Prostate gland (tissue), 2 donors: ENCODE measurements around the gene HMX1. TPM values are rescaled to one million over a fixed set of nuclear protein-coding genes. Genes with fewer than 3 reads are reported as not detected.

Source experiments
- DNase-seq: peaks from one replicate; pipeline ENCODE4 v3.0.0-alpha.2; 2019; ENCODE audit warnings: low spot score
- H3K27ac ChIP-seq, 2 donors: fragments of 200-600 bp; sonication (generic); 2 replicates each; pipeline ENCODE4 v1.5.1; 2017 to 2019
- H3K27me3 ChIP-seq: fragments of 200-600 bp; sonication (generic); replicated peaks from 2 replicates; pipeline ENCODE4 v1.5.1; 2019; ENCODE audit not compliant: insufficient read depth
- H3K36me3 ChIP-seq, 2 donors: fragments of 200-600 bp; sonication (generic); 1 replicate in 1 of 2; 2 replicates in 1 of 2; pipeline versions ENCODE4 v1.5.1 to v1.8.1; 2017 to 2019
- H3K4me1 ChIP-seq: fragments of 200-600 bp; sonication (generic); replicated peaks from 2 replicates; pipeline ENCODE4 v1.5.1; 2019
- H3K4me3 ChIP-seq, 2 donors: fragments of 200-600 bp; sonication (generic); 2 replicates each; pipeline ENCODE4 v1.5.1; 2017 to 2019
- H3K9me3 ChIP-seq: fragments of 200-600 bp; sonication (generic); 2 replicates; pipeline ENCODE4 v1.5.1; 2017
- POLR2A ChIP-seq: fragments of 450-650 bp; IDR thresholded peaks from one replicate; pipeline ENCODE4 v1.6.1; 2016; ENCODE audit warnings: antibody characterized with exemption, mild to moderate bottlenecking
- POLR2AphosphoS5 ChIP-seq: sonication (generic); formaldehyde crosslinking; IDR thresholded peaks from one replicate; pipeline ENCODE4 v1.6.1; 2017; ENCODE audit warnings: antibody characterized with exemption
- WGBS: methylation state at CpG from one replicate; pipeline ENCODE4 v1.1.5; 2018; 5-methylcytosine and 5-hydroxymethylcytosine counted together
- intact Hi-C: fragments of 100-400 bp; cut with DNase I; formaldehyde crosslinking; loops from one replicate; pipeline ENCODE4 v1.14.2; 2022
- total RNA-seq, 2 donors: library from RNA; depleted of rRNA; stranded (reverse); fragments of >200 nt; gene quantifications; one replicate each; pipeline ENCODE4 v1.1.0, GENCODE V29; 2016
- TF ChIP-seq, protein P1 (sequence below), 4 experiments: fragments of 200-600 bp in 2 of 4; fragments of 450-650 bp in 2 of 4; sonication (generic) in 2 of 4; IDR thresholded peaks; 1 replicate in 3 of 4; 2 replicates in 1 of 4; pipeline ENCODE4 v1.5.1; 2016 to 2019; ENCODE audit warnings: antibody characterized with exemption in 4 of 4, mild to moderate bottlenecking in 2 of 4, moderate library complexity in 2 of 4

HMX1 gene
- total RNA-seq, 2 donors from 2014 or later = 5.3 TPM; not detected in 1

DNA sequence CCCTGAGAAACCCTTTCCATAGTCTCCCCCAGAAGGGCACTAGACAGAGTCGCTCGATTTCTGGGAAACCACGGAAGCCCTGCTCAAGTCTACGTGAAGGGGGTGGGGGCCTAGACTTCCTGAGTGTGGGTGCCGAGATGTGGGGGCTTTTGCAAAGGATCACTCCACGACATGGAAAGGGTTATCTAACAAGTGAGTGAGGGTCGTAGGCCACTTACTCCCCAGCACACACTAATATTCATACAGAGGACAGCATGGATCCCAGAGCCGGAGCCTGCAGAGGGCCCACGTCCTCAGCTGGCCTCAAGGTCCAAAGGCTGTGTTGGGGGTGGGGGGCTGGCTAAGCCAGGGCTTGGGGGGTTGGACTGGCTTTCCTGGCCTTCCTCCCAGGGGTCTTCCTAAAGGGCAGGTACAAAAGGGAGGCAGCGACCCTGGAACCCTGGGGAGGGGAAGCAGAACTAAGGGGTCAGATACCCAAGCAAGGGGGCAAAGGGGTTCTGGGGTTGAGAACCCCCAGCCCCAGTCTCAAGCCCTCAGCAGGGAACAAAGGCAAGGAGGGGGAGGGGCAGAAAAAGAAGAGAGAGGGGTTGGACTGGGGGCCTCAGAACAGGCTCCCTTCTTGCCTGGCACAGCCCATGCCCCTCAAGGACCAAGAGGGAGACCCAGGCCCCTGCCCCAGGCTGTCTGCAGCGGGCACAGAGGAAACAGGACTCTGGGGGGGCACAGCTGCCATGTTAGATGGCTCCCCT, 1.6 kb downstream of the HMX1 start:
- TF ChIP-seq POLR2A (no peak), POLR2AphosphoS5 (no peak)
- TF ChIP-seq, protein P1, sequence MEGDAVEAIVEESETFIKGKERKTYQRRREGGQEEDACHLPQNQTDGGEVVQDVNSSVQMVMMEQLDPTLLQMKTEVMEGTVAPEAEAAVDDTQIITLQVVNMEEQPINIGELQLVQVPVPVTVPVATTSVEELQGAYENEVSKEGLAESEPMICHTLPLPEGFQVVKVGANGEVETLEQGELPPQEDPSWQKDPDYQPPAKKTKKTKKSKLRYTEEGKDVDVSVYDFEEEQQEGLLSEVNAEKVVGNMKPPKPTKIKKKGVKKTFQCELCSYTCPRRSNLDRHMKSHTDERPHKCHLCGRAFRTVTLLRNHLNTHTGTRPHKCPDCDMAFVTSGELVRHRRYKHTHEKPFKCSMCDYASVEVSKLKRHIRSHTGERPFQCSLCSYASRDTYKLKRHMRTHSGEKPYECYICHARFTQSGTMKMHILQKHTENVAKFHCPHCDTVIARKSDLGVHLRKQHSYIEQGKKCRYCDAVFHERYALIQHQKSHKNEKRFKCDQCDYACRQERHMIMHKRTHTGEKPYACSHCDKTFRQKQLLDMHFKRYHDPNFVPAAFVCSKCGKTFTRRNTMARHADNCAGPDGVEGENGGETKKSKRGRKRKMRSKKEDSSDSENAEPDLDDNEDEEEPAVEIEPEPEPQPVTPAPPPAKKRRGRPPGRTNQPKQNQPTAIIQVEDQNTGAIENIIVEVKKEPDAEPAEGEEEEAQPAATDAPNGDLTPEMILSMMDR (IDR thresholded peaks at IDR 0.05) = no peak
- 27% methylated on average over 11 of the region's 11 CpGs for WGBS
- H3K4me3 ChIP-seq = no peak overlapping the region
- H3K4me1 ChIP-seq = no peaks in the 10 kb centered on the region
- H3K27ac ChIP-seq = no peak overlapping the region
- intact Hi-C loops = no loop called here
- no peaks in the 10 kb centered on the region for H3K36me3 ChIP-seq
- no peak for DNase-seq
- no peaks in the 10 kb centered on the region for H3K9me3 ChIP-seq
- H3K27me3 ChIP-seq = peaks cover 64% of the 10 kb centered on the region

DNA sequence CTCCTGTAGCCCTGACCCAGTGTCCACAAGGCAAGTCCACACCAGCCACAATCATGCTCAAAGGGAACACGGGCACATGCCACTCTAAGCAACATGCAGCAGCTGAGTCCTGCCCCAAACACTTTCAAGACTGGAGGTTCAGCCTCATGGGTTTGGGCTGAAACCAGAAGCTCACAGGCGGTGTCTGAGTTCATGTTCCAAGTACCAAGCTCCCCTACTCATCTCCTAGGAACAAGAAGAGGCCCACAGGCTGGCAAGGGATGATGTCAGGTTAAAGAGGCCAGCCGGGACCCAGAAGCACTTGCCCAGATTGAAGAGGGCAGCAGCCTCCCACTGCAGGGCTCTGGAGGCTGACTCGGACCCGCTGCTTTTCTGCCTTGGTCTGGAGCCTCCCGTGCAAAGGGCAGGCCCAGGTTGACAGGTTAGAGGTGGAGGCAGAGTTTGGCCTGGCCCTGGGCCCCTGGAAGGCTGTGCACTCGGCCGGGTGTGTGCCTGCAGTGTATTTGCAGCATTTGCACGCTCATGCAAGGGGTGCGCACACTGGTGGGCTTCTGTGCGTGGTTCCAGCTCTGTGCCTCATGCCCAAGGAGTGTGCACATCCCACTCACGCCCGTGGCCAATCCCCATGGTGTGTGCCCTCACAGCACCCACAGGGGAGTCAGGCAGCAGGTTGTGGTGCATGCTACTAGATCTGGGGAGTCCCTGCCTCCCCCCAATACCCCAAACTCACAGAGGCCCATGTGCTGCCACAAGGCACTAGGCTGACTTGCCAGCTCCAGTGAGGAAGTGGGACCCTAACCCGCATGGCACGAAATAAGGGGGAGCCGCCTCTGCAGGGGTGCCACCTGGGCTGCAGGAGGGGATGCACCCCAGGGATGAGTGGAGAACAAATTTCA, 2.4 kb downstream of the HMX1 start:
- H3K36me3 ChIP-seq = no peaks in the 10 kb centered on the region
- intact Hi-C loops = no loop called here
- no peak for DNase-seq
- H3K27me3 ChIP-seq = peaks cover 62% of the 10 kb centered on the region
- TF ChIP-seq POLR2AphosphoS5 (no peak), POLR2A (no peak)
- TF ChIP-seq, protein P1 (IDR thresholded peaks at IDR 0.05) = no peak
- H3K4me3 ChIP-seq = no peak overlapping the region
- 51% methylated on average over 13 of the region's 16 CpGs for WGBS
- no peaks in the 10 kb centered on the region for H3K4me1 ChIP-seq
- no peak overlapping the region for H3K27ac ChIP-seq
- H3K9me3 ChIP-seq = no peaks in the 10 kb centered on the region

DNA sequence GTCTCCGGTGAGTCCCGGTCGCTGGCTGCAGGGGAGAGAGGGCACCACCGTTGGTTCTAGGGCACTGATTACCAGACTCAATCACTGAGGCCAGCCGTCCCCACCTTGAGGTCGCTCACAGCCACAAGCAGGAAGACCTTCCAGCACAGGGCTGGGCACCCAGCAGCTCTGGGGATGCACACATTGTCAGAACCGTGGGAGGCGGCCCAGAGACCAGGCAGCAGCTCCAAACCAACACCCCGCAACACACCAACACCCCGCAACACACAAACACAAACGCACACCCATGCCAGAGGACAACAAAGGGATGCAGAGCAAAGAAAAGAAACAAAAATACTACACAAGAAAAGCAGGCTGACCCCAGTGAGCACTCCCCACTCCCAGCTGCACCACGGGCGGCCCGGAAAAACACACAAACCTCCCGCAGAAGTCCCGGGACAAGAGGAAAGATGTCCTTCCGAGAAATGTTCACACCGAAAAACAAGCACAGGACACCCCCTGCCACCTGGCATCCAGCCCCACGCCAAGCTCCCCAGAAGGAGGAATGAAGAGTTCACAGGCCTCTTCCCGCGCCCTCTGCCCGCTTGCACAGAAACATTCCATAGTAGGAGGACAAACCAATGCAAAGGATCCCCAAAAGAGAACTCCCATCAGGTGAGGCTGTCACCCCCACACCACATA, 3.2 kb downstream of the HMX1 start:
- Histone ChIP-seq H3K4me3 (no peak overlapping the region), H3K4me1 (no peaks in the 10 kb centered on the region), H3K27ac (no peak overlapping the region), H3K36me3 (no peaks in the 10 kb centered on the region), H3K9me3 (no peaks in the 10 kb centered on the region), H3K27me3 (peaks cover 62% of the 10 kb centered on the region)
- no peak for DNase-seq
- WGBS = 57% methylated on average over 17 of the region's 22 CpGs
- intact Hi-C loops = no loop called here
- TF ChIP-seq POLR2A = no peak
- TF ChIP-seq, protein P1 (IDR thresholded peaks at IDR 0.05) = no peak
- no peak for TF ChIP-seq POLR2AphosphoS5

DNA sequence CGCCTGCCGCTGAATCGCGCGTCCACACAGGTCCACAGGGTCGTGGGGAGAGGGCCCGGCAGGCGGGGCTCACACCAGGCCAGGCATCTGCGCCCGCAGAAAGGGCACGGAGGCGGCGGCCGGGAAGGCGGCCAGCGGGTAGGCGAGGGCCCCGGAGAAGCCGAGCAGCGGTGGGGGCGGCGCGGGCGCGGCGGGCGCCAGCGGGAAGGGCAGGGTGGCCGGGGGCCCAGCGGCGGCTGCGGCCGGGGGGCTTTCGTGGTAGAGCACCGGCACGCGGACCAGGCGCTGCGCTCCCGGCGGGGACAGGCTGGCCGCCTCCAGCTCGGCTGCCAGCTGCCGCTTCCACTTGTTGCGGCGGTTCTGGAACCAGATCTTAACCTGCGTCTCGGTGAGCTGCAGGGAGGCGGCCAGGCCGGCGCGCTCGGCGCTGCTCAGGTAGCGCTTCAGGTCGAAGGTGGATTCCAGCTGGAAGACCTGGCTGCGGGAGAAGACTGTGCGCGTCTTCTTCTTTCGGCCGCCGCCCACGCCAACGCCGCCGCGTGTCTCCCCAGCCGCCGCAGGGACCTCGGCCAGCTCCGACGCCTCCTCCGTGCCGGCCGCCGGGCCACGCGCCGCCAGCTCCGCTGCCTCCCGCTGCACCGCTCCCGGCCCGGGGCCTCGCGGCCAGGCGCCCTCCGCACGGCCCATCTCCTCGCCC, 3.9 kb downstream of the HMX1 start:
- H3K36me3 ChIP-seq = no peaks in the 10 kb centered on the region
- TF ChIP-seq POLR2A (no peak), POLR2AphosphoS5 (no peak)
- TF ChIP-seq, protein P1 (IDR thresholded peaks at IDR 0.05) = no peak
- no peak overlapping the region for H3K4me3 ChIP-seq
- peaks cover 62% of the 10 kb centered on the region for H3K27me3 ChIP-seq
- intact Hi-C loops = no loop called here
- 3% methylated on average over 70 of the region's 90 CpGs for WGBS
- no peaks in the 10 kb centered on the region for H3K9me3 ChIP-seq
- DNase-seq = no peak
- no peak overlapping the region for H3K27ac ChIP-seq
- H3K4me1 ChIP-seq = no peaks in the 10 kb centered on the region
